Astrocyte of the spinal cord (primary cell): ENCODE data around the gene MOAP1.
A peak's percentile ranks its signal among the peaks of the same experiment; 100 is the strongest.
"Not testable (repeated sequence)": the region's sequence is repeated elsewhere in the genome, so short reads cannot be mapped to it uniquely, and the experiment has no call there.

Experiments
- DNase-seq: peaks from one replicate; pipeline ENCODE4 v3.0.0; 2011; ENCODE audit warnings: low read depth, low spot score
- H3K4me3 ChIP-seq: 2 replicates; pipeline ENCODE4 v1.5.1; 2011; ENCODE audit warnings: low read depth, mild to moderate bottlenecking, low read length, moderate library complexity
- CTCF ChIP-seq: IDR thresholded peaks from 2 replicates; pipeline ENCODE4 v1.5.1; 2012; ENCODE audit warnings: low read depth, mild to moderate bottlenecking, low read length, inconsistent platforms
- in situ Hi-C: cut with HindIII; loops from 2 replicates; pipeline ENCODE4 v1.10.0; 2017; ENCODE audit warnings: low sequenced_read_pairs

The MOAP1 gene

GRCh38 chr14:93186466-93186865 is 1.8 kb upstream of the MOAP1 start:
- TF ChIP-seq CTCF, result no peak
- no peak for DNase-seq
- no peak overlapping the region for H3K4me3 ChIP-seq
- in situ Hi-C loops, result no loop called here

GRCh38 chr14:93185349-93185720 is 638 bp upstream of the MOAP1 start:
- TF ChIP-seq CTCF, result no peak
- in situ Hi-C loops, result no loop called here
- peak overlapping the region; percentile 84 for H3K4me3 ChIP-seq
- peak; percentile 42 for DNase-seq

- H3K4me3 ChIP-seq, result peak overlapping the region; percentile 84
- no peak for DNase-seq
- no peak for TF ChIP-seq CTCF
- in situ Hi-C loops, result no loop called here
Measured at GRCh38 chr14:93183596-93184317, 940 bp downstream of the MOAP1 start.

GRCh38 chr14:93175492-93175891 is 9.2 kb downstream of the MOAP1 start:
- in situ Hi-C loops, result no loop called here

GRCh38 chr14:93174731-93175130 is 10.0 kb downstream of the MOAP1 start:
- DNase-seq, in situ Hi-C loops: not testable (repeated sequence)

More at GRCh38 chr14:93175492-93175891, 9.2 kb downstream of the MOAP1 start:
- H3K4me3 ChIP-seq, result no peak overlapping the region
- no peak for DNase-seq
- TF ChIP-seq CTCF, result no peak

GRCh38 chr14:93173943-93174395 is 10.7 kb downstream of the MOAP1 start:
- no peak for TF ChIP-seq CTCF
- no peak for DNase-seq
- H3K4me3 ChIP-seq, result no peak overlapping the region
- in situ Hi-C loops, result no loop called here

More at GRCh38 chr14:93174731-93175130, 10.0 kb downstream of the MOAP1 start:
- not testable (repeated sequence) for H3K4me3 ChIP-seq

GRCh38 chr14:93171376-93171775 is 13.3 kb downstream of the MOAP1 start:
- no peak overlapping the region for H3K4me3 ChIP-seq
- no peak for DNase-seq
- no peak for TF ChIP-seq CTCF
- in situ Hi-C loops, result no loop called here

- H3K4me3 ChIP-seq, in situ Hi-C loops, DNase-seq: not testable (repeated sequence)
Measured at GRCh38 chr14:93170141-93170540, 14.6 kb downstream of the MOAP1 start.

- in situ Hi-C loops, H3K4me3 ChIP-seq, DNase-seq: not testable (repeated sequence)
Measured at GRCh38 chr14:93169619-93170018, 15.1 kb downstream of the MOAP1 start.

- DNase-seq, H3K4me3 ChIP-seq, in situ Hi-C loops: not testable (repeated sequence)
Measured at GRCh38 chr14:93168610-93169009, 16.1 kb downstream of the MOAP1 start.
